HG03095 (cell line): ENCODE measurements around the gene RAD51B.

Source experiments
- ATAC-seq: cut with Tn5 transposase; IDR thresholded peaks from one replicate; pipeline ENCODE4 v1.9.1; 2021; ENCODE audit warnings: moderate library complexity; ENCODE audit not compliant: unreplicated experiment

Gene RAD51B

GRCh38 chr14:68527329-68527851 lies 707.8 kb downstream of the RAD51B start:
- ATAC-seq, result no peak

GRCh38 chr14:68528040-68528687 lies 708.6 kb downstream of the RAD51B start:
- ATAC-seq, result no peak

- no peak for ATAC-seq
These were observed 710.9 kb downstream of the RAD51B start for GRCh38 chr14:68530443-68530842.

- no peak for ATAC-seq
These were observed 712.9 kb downstream of the RAD51B start for GRCh38 chr14:68532496-68532895.

- no peak for ATAC-seq
These were observed 714.7 kb downstream of the RAD51B start for GRCh38 chr14:68534276-68534675.

GRCh38 chr14:68535404-68536017 lies 715.9 kb downstream of the RAD51B start:
- no peak for ATAC-seq

- ATAC-seq, result no peak
These were observed 716.4 kb downstream of the RAD51B start for GRCh38 chr14:68536018-68536410.

GRCh38 chr14:68538639-68539038 lies 719.1 kb downstream of the RAD51B start:
- ATAC-seq, result no peak

GRCh38 chr14:68539241-68539737 lies 719.7 kb downstream of the RAD51B start:
- no peak for ATAC-seq

GRCh38 chr14:68539789-68540188 lies 720.2 kb downstream of the RAD51B start:
- no peak for ATAC-seq

GRCh38 chr14:68541178-68541896 lies 721.8 kb downstream of the RAD51B start:
- ATAC-seq, result no peak

GRCh38 chr14:68542346-68542745 lies 722.8 kb downstream of the RAD51B start:
- ATAC-seq, result no peak

GRCh38 chr14:68543516-68543915 lies 723.9 kb downstream of the RAD51B start:
- no peak for ATAC-seq

GRCh38 chr14:68544081-68544892 lies 724.7 kb downstream of the RAD51B start:
- ATAC-seq, result no peak

GRCh38 chr14:68546839-68547238 lies 727.3 kb downstream of the RAD51B start:
- no peak for ATAC-seq

GRCh38 chr14:68547305-68548193 lies 728.0 kb downstream of the RAD51B start:
- no peak for ATAC-seq

GRCh38 chr14:68548194-68549076 lies 728.9 kb downstream of the RAD51B start:
- no peak for ATAC-seq

GRCh38 chr14:68550338-68550715 lies 730.7 kb downstream of the RAD51B start:
- ATAC-seq, result no peak
